Thymus (tissue), 11 donors: ENCODE measurements around the gene PRKCH. TPM values are rescaled to one million over a fixed set of nuclear protein-coding genes. Genes with fewer than 3 reads are reported as not detected.
A peak's percentile ranks its signal among the peaks of the same experiment; 100 is the strongest.
"Not testable (repeated sequence)": the region's sequence is repeated elsewhere in the genome, so short reads cannot be mapped to it uniquely, and the experiment has no call there.

Experiments
- DNase-seq, 9 donors: peaks; one replicate each; pipeline ENCODE4 v3.0.0-alpha.2; 2013; ENCODE audit warnings: low spot score in 9 of 9, low read depth in 6 of 9, missing footprints in 1 of 9
- H3K27ac ChIP-seq, 2 donors: one replicate each; pipeline ENCODE4 v1.5.1; 2013; ENCODE audit warnings: control low read depth in 1 of 2, low read depth in 1 of 2, low read length in 1 of 2, mild to moderate bottlenecking in 1 of 2, moderate library complexity in 1 of 2
- H3K27me3 ChIP-seq, 2 donors: one replicate each; pipeline ENCODE4 v1.5.1; 2013; ENCODE audit warnings: low read length in 1 of 2; ENCODE audit not compliant: control insufficient read depth in 2 of 2, insufficient read depth in 1 of 2
- H3K36me3 ChIP-seq, 2 donors: one replicate each; pipeline ENCODE4 v1.5.1; 2013; ENCODE audit warnings: low read length in 1 of 2, mild to moderate bottlenecking in 1 of 2, moderate library complexity in 1 of 2; ENCODE audit not compliant: control insufficient read depth in 2 of 2, insufficient read depth in 2 of 2
- H3K4me1 ChIP-seq, 2 donors: one replicate each; pipeline ENCODE4 v1.5.1; 2013; ENCODE audit warnings: low read length in 2 of 2; ENCODE audit not compliant: control insufficient read depth in 2 of 2, insufficient read depth in 2 of 2
- H3K4me3 ChIP-seq, 2 donors: one replicate each; pipeline ENCODE4 v1.5.1; 2013; ENCODE audit warnings: low read length in 2 of 2, control low read depth in 1 of 2, mild to moderate bottlenecking in 1 of 2
- H3K9me3 ChIP-seq, 2 donors: one replicate each; pipeline ENCODE4 v1.5.1; 2013; ENCODE audit warnings: low read length in 1 of 2, mild to moderate bottlenecking in 1 of 2; ENCODE audit not compliant: control insufficient read depth in 2 of 2, insufficient read depth in 1 of 2
- WGBS: extraction: QIAGEN DNeasy Blood & Tissue Kit; methylation state at CpG from one replicate; pipeline ENCODE4 v1.1.7; 2013; 5-methylcytosine and 5-hydroxymethylcytosine counted together
- polyA plus RNA-seq: library from polyadenylated mRNA; stranded (reverse); fragments of 200-250 nt; gene quantifications from one replicate; pipeline ENCODE4 v1.2.3, GENCODE V29; 2013
- total RNA-seq: library from RNA; stranded (reverse); fragments of 120-200 nt; gene quantifications from one replicate; pipeline ENCODE4 v1.2.4, GENCODE V29; 2013
- donor health status: healthy.

Gene PRKCH
- total and polyA plus RNA-seq, 2 donors: 73.5 to 81.8 TPM

- peak overlapping the region in 1 of 2 donors; percentile 9 for H3K27ac ChIP-seq
- no peak overlapping the region for H3K4me3 ChIP-seq
- H3K36me3 ChIP-seq: peaks cover 3 to 4% of the 10 kb centered on the region in 2 donors
- H3K27me3 ChIP-seq: peaks cover 0 to 8% of the 10 kb centered on the region in 2 donors
- no peak for DNase-seq
- WGBS: 95% methylated on average over 3 of the region's 3 CpGs
- peaks cover 0 to 2% of the 10 kb centered on the region in 2 donors for H3K9me3 ChIP-seq
- H3K4me1 ChIP-seq: peaks cover 8 to 18% of the 10 kb centered on the region in 2 donors
Observed at GRCh38 chr14:61319086-61319485, 2.3 kb upstream of the PRKCH start.

- H3K27me3 ChIP-seq: peaks cover 0 to 8% of the 10 kb centered on the region in 2 donors
- H3K4me1 ChIP-seq: peaks cover 10 to 21% of the 10 kb centered on the region in 2 donors
- 95% methylated on average over 6 of the region's 6 CpGs for WGBS
- H3K36me3 ChIP-seq: peaks cover 3 to 4% of the 10 kb centered on the region in 2 donors
- no peak overlapping the region for H3K27ac ChIP-seq
- H3K9me3 ChIP-seq: peaks cover 0 to 2% of the 10 kb centered on the region in 2 donors
- no peak overlapping the region for H3K4me3 ChIP-seq
- no peak for DNase-seq
Observed at GRCh38 chr14:61319706-61320105, 1.7 kb upstream of the PRKCH start.

GRCh38 chr14:61320170-61320569, 1.2 kb upstream of the PRKCH start:
- not testable (repeated sequence) for H3K27ac ChIP-seq, H3K4me3 ChIP-seq, DNase-seq, H3K9me3 ChIP-seq, H3K36me3 ChIP-seq, H3K27me3 ChIP-seq
- peaks cover 10 to 21% of the 10 kb centered on the region in 2 donors for H3K4me1 ChIP-seq
- WGBS: 90% methylated on average over 16 of the region's 16 CpGs

GRCh38 chr14:61320806-61321384, 484 bp upstream of the PRKCH start:
- H3K4me3 ChIP-seq: peak overlapping the region; percentile 86 to 94
- DNase-seq: no peak
- 56% methylated on average over 29 of the region's 29 CpGs for WGBS
- peaks cover 0 to 8% of the 10 kb centered on the region in 2 donors for H3K27me3 ChIP-seq
- peaks cover 3 to 4% of the 10 kb centered on the region in 2 donors for H3K36me3 ChIP-seq
- peaks cover 10 to 21% of the 10 kb centered on the region in 2 donors for H3K4me1 ChIP-seq
- peaks cover 0 to 2% of the 10 kb centered on the region in 2 donors for H3K9me3 ChIP-seq
- H3K27ac ChIP-seq: peak overlapping the region; percentile 24 to 95

- Histone ChIP-seq H3K4me1 (peaks cover 10 to 24% of the 10 kb centered on the region in 2 donors), H3K27me3 (peaks cover 0 to 8% of the 10 kb centered on the region in 2 donors), H3K9me3 (peaks cover 0 to 2% of the 10 kb centered on the region in 2 donors), H3K27ac (peak overlapping the region; percentile 85 to 95), H3K36me3 (peaks cover 3 to 6% of the 10 kb centered on the region in 2 donors), H3K4me3 (peak overlapping the region; percentile 86 to 94)
- WGBS: under 1% methylated on average over 63 of the region's 63 CpGs
- peak in 1 of 9 donors; percentile 43 for DNase-seq
Observed at GRCh38 chr14:61322011-61322798, 826 bp downstream of the PRKCH start.

- Histone ChIP-seq H3K36me3 (peaks cover 3 to 8% of the 10 kb centered on the region in 2 donors), H3K4me3 (peak overlapping the region; percentile 86 to 94), H3K9me3 (peaks cover 0 to 2% of the 10 kb centered on the region in 2 donors), H3K27me3 (peaks cover 0 to 8% of the 10 kb centered on the region in 2 donors), H3K4me1 (peaks cover 10 to 24% of the 10 kb centered on the region in 2 donors), H3K27ac (peak overlapping the region; percentile 85 to 95)
- DNase-seq: peak in 1 of 9 donors; percentile 74
- under 1% methylated on average over 13 of the region's 13 CpGs for WGBS
Observed at GRCh38 chr14:61322799-61323290, 1.5 kb downstream of the PRKCH start.

- no peak for DNase-seq
- Histone ChIP-seq H3K4me3 (peak overlapping the region; percentile 51 to 86), H3K36me3 (peaks cover 3 to 8% of the 10 kb centered on the region in 2 donors), H3K27ac (peak overlapping the region; percentile 23 to 78), H3K27me3 (peaks cover 0 to 8% of the 10 kb centered on the region in 2 donors), H3K9me3 (peaks cover 0 to 2% of the 10 kb centered on the region in 2 donors), H3K4me1 (peaks cover 10 to 28% of the 10 kb centered on the region in 2 donors)
- WGBS: 89% methylated on average over 6 of the region's 6 CpGs
Observed at GRCh38 chr14:61323970-61324369, 2.6 kb downstream of the PRKCH start.

- WGBS: 84% methylated on average over 1 of the region's 1 CpG
- H3K4me1 ChIP-seq: peaks cover 10 to 35% of the 10 kb centered on the region in 2 donors
- no peak overlapping the region for H3K4me3 ChIP-seq
Observed at GRCh38 chr14:61325166-61325565, 3.8 kb downstream of the PRKCH start.

GRCh38 chr14:61326146-61326545, 4.8 kb downstream of the PRKCH start:
- H3K27ac ChIP-seq: no peak overlapping the region
- peaks cover 0 to 8% of the 10 kb centered on the region in 2 donors for H3K27me3 ChIP-seq
- DNase-seq: no peak
- peaks cover 0 to 2% of the 10 kb centered on the region in 2 donors for H3K9me3 ChIP-seq
- no peak overlapping the region for H3K4me3 ChIP-seq
- WGBS: 74% methylated on average over 1 of the region's 1 CpG
- peaks cover 3 to 12% of the 10 kb centered on the region in 2 donors for H3K36me3 ChIP-seq
- H3K4me1 ChIP-seq: peaks cover 8 to 28% of the 10 kb centered on the region in 2 donors

More at GRCh38 chr14:61325166-61325565, 3.8 kb downstream of the PRKCH start:
- DNase-seq: no peak
- H3K36me3 ChIP-seq: peaks cover 3 to 11% of the 10 kb centered on the region in 2 donors
- H3K27ac ChIP-seq: no peak overlapping the region
- H3K9me3 ChIP-seq: peaks cover 0 to 2% of the 10 kb centered on the region in 2 donors
- peaks cover 0 to 8% of the 10 kb centered on the region in 2 donors for H3K27me3 ChIP-seq
